GM21390 (cell line): ENCODE results near the gene MINDY1.

Experiments used
- ATAC-seq: cut with Tn5 transposase; IDR thresholded peaks from one replicate; pipeline ENCODE4 v1.9.1; 2021; ENCODE audit not compliant: unreplicated experiment

MINDY1 gene

GRCh38 chr1:150987924-150988323, 18.8 kb downstream of the MINDY1 start:
- ATAC-seq, result no peak

- ATAC-seq, result no peak
Observed at GRCh38 chr1:150985179-150985825, 21.4 kb downstream of the MINDY1 start.

GRCh38 chr1:150981805-150982712, 24.6 kb downstream of the MINDY1 start, which contains the start of gene ANXA9:
Gene ANXA9 (plus strand): TSS chr1:150982292. CDS start chr1:150983106, 814 bp downstream.
- no peak for ATAC-seq

- ATAC-seq, result no peak
Observed at GRCh38 chr1:150981177-150981804, 25.4 kb downstream of the MINDY1 start.

- peak; percentile 45 for ATAC-seq
Observed at GRCh38 chr1:150979092-150980056, 27.3 kb downstream of the MINDY1 start.

- no peak for ATAC-seq
Observed at GRCh38 chr1:150976879-150977694, 29.6 kb downstream of the MINDY1 start.

GRCh38 chr1:150976401-150976821, 30.3 kb downstream of the MINDY1 start:
- no peak for ATAC-seq

GRCh38 chr1:150974580-150975478, 31.9 kb downstream of the MINDY1 start, which contains the start of gene CERS2:
Gene CERS2 (minus strand): TSS chr1:150974835. CDS start chr1:150969090, 5,745 bp downstream.
- ATAC-seq, result peak; percentile 56

GRCh38 chr1:150973836-150974579, 32.7 kb downstream of the MINDY1 start:
- ATAC-seq, result peak; percentile 46

- no peak for ATAC-seq
Observed at GRCh38 chr1:150973258-150973835, 33.4 kb downstream of the MINDY1 start.

- ATAC-seq, result no peak
Observed at GRCh38 chr1:150972417-150972940, 34.2 kb downstream of the MINDY1 start.

- ATAC-seq, result no peak
Observed at GRCh38 chr1:150971583-150972416, 34.9 kb downstream of the MINDY1 start.

GRCh38 chr1:150970808-150971582, 35.7 kb downstream of the MINDY1 start:
- ATAC-seq, result no peak

GRCh38 chr1:150969626-150970025, 37.1 kb downstream of the MINDY1 start:
- ATAC-seq, result no peak

GRCh38 chr1:150968491-150968890, 38.2 kb downstream of the MINDY1 start:
- ATAC-seq, result no peak
